Measurements from ENCODE around the gene KCNC2.

DNA sequence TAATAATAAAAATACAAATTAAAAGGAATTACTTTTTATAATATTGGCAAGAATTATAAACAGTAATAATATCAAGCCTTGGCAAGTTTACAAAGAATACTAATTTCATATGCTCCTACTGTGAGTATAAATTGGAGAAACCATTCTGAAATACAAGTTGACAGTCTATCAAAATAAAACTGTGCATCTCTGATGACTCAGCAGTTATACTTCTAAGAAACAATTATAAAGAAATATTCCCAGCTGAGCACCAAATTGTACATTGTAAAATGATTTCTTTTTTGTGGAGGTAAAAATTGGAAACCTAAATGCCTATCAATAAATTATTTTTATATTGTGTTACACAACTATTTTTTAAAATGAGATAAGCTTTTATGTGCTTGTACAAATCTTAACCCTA, 35.5 kb upstream of the KCNC2 start:
- TF ChIP-seq POLR2AphosphoS5 (IDR thresholded peaks at IDR 0.05) (no peak), EZH2 (IDR thresholded peaks at IDR 0.05; ENCODE audit: borderline replicate concordance, insufficient read depth, low read length, poor library complexity, severe bottlenecking) (no peak), CTCF (IDR thresholded peaks at IDR 0.05; ENCODE audit: poor library complexity, severe bottlenecking) (no peak)
